ENCODE data around the gene SPARC.

The SPARC gene

GRCh38 chr5:151632524-151632923 is 54.2 kb downstream of the SPARC start:
- no peak overlapping the region for H2AFZ ChIP-seq (ENCODE audit: low read depth, low read length)
- H3K4me1 ChIP-seq (ENCODE audit: insufficient read depth, low read length), result no peaks in the 10 kb centered on the region
- no peaks in the 10 kb centered on the region for H3K36me3 ChIP-seq (ENCODE audit: insufficient read depth, low read length)
- H3K27me3 ChIP-seq (ENCODE audit: insufficient read depth, low read length), result peaks cover 14% of the 10 kb centered on the region
- no peak overlapping the region for H3K4me3 ChIP-seq (ENCODE audit: low read length)
- H3K9me3 ChIP-seq (ENCODE audit: low read length), result no peaks in the 10 kb centered on the region

GRCh38 chr5:151631941-151632340 is 54.8 kb downstream of the SPARC start:
- no peaks in the 10 kb centered on the region for H3K9me3 ChIP-seq (ENCODE audit: low read length)
- no peak overlapping the region for H3K4me3 ChIP-seq (ENCODE audit: low read length)

GRCh38 chr5:151630088-151630487 is 56.6 kb downstream of the SPARC start:
- no peaks in the 10 kb centered on the region for H3K36me3 ChIP-seq (ENCODE audit: insufficient read depth, low read length)
- H3K4me1 ChIP-seq (ENCODE audit: insufficient read depth, low read length), result no peaks in the 10 kb centered on the region
- no peaks in the 10 kb centered on the region for H3K9me3 ChIP-seq (ENCODE audit: low read length)
- no peak overlapping the region for H2AFZ ChIP-seq (ENCODE audit: low read depth, low read length)
- no peak overlapping the region for H3K4me3 ChIP-seq (ENCODE audit: low read length)
- peaks cover 5% of the 10 kb centered on the region for H3K27me3 ChIP-seq (ENCODE audit: insufficient read depth, low read length)

More at GRCh38 chr5:151631941-151632340, 54.8 kb downstream of the SPARC start:
- Histone ChIP-seq H3K4me1 (ENCODE audit: insufficient read depth, low read length) (no peaks in the 10 kb centered on the region), H3K27me3 (ENCODE audit: insufficient read depth, low read length) (peaks cover 14% of the 10 kb centered on the region), H2AFZ (ENCODE audit: low read depth, low read length) (no peak overlapping the region), H3K36me3 (ENCODE audit: insufficient read depth, low read length) (no peaks in the 10 kb centered on the region)

- no peaks in the 10 kb centered on the region for H3K9me3 ChIP-seq (ENCODE audit: low read length)
- no peaks in the 10 kb centered on the region for H3K36me3 ChIP-seq (ENCODE audit: insufficient read depth, low read length)
- H3K4me1 ChIP-seq (ENCODE audit: insufficient read depth, low read length), result no peaks in the 10 kb centered on the region
- H3K27me3 ChIP-seq (ENCODE audit: insufficient read depth, low read length), result peaks cover 4% of the 10 kb centered on the region
- H2AFZ ChIP-seq (ENCODE audit: low read depth, low read length), result no peak overlapping the region
- H3K4me3 ChIP-seq (ENCODE audit: low read length), result no peak overlapping the region
These were observed 58.4 kb downstream of the SPARC start for GRCh38 chr5:151628112-151628823.

GRCh38 chr5:151627650-151628049 is 59.1 kb downstream of the SPARC start:
- no peak overlapping the region for H3K4me3 ChIP-seq (ENCODE audit: low read length)
- H2AFZ ChIP-seq (ENCODE audit: low read depth, low read length), result no peak overlapping the region
- H3K36me3 ChIP-seq (ENCODE audit: insufficient read depth, low read length), result no peaks in the 10 kb centered on the region
- peaks cover under 1% of the 10 kb centered on the region for H3K27me3 ChIP-seq (ENCODE audit: insufficient read depth, low read length)
- H3K4me1 ChIP-seq (ENCODE audit: insufficient read depth, low read length), result no peaks in the 10 kb centered on the region
- H3K9me3 ChIP-seq (ENCODE audit: low read length), result no peaks in the 10 kb centered on the region

GRCh38 chr5:151625285-151625684 is 61.4 kb downstream of the SPARC start:
- Histone ChIP-seq H3K4me3 (ENCODE audit: low read length) (no peak overlapping the region), H2AFZ (ENCODE audit: low read depth, low read length) (no peak overlapping the region), H3K36me3 (ENCODE audit: insufficient read depth, low read length) (no peaks in the 10 kb centered on the region), H3K9me3 (ENCODE audit: low read length) (no peaks in the 10 kb centered on the region), H3K4me1 (ENCODE audit: insufficient read depth, low read length) (no peaks in the 10 kb centered on the region), H3K27me3 (ENCODE audit: insufficient read depth, low read length) (peaks cover 6% of the 10 kb centered on the region)

- H3K27me3 ChIP-seq (ENCODE audit: insufficient read depth, low read length), result peaks cover 6% of the 10 kb centered on the region
- no peaks in the 10 kb centered on the region for H3K9me3 ChIP-seq (ENCODE audit: low read length)
- no peak overlapping the region for H3K4me3 ChIP-seq (ENCODE audit: low read length)
- H3K4me1 ChIP-seq (ENCODE audit: insufficient read depth, low read length), result peaks cover 4% of the 10 kb centered on the region
- H3K36me3 ChIP-seq (ENCODE audit: insufficient read depth, low read length), result no peaks in the 10 kb centered on the region
- no peak overlapping the region for H2AFZ ChIP-seq (ENCODE audit: low read depth, low read length)
These were observed 62.2 kb downstream of the SPARC start for GRCh38 chr5:151624476-151624875.

GRCh38 chr5:151622367-151623088 is 64.2 kb downstream of the SPARC start:
- H2AFZ ChIP-seq (ENCODE audit: low read depth, low read length), result no peak overlapping the region
- H3K9me3 ChIP-seq (ENCODE audit: low read length), result no peaks in the 10 kb centered on the region
- H3K27me3 ChIP-seq (ENCODE audit: insufficient read depth, low read length), result peaks cover 6% of the 10 kb centered on the region
- H3K4me3 ChIP-seq (ENCODE audit: low read length), result no peak overlapping the region
- H3K36me3 ChIP-seq (ENCODE audit: insufficient read depth, low read length), result no peaks in the 10 kb centered on the region
- H3K4me1 ChIP-seq (ENCODE audit: insufficient read depth, low read length), result peaks cover 6% of the 10 kb centered on the region

- H3K4me1 ChIP-seq (ENCODE audit: insufficient read depth, low read length), result peaks cover 6% of the 10 kb centered on the region
These were observed 66.3 kb downstream of the SPARC start for GRCh38 chr5:151620461-151620840.

GRCh38 chr5:151619812-151620460 is 66.8 kb downstream of the SPARC start:
- no peak overlapping the region for H3K4me3 ChIP-seq (ENCODE audit: low read length)

More at GRCh38 chr5:151620461-151620840, 66.3 kb downstream of the SPARC start:
- Histone ChIP-seq H3K36me3 (ENCODE audit: insufficient read depth, low read length) (no peaks in the 10 kb centered on the region), H3K27me3 (ENCODE audit: insufficient read depth, low read length) (peaks cover 6% of the 10 kb centered on the region), H2AFZ (ENCODE audit: low read depth, low read length) (no peak overlapping the region), H3K4me3 (ENCODE audit: low read length) (no peak overlapping the region), H3K9me3 (ENCODE audit: low read length) (no peaks in the 10 kb centered on the region)

GRCh38 chr5:151618907-151619306 is 67.8 kb downstream of the SPARC start:
- H3K9me3 ChIP-seq (ENCODE audit: low read length), result no peaks in the 10 kb centered on the region
- H3K4me3 ChIP-seq (ENCODE audit: low read length), result no peak overlapping the region
- peaks cover 6% of the 10 kb centered on the region for H3K4me1 ChIP-seq (ENCODE audit: insufficient read depth, low read length)
- no peak overlapping the region for H2AFZ ChIP-seq (ENCODE audit: low read depth, low read length)
- H3K36me3 ChIP-seq (ENCODE audit: insufficient read depth, low read length), result no peaks in the 10 kb centered on the region
- peaks cover 9% of the 10 kb centered on the region for H3K27me3 ChIP-seq (ENCODE audit: insufficient read depth, low read length)

More at GRCh38 chr5:151619812-151620460, 66.8 kb downstream of the SPARC start:
- H3K9me3 ChIP-seq (ENCODE audit: low read length), result no peaks in the 10 kb centered on the region
- H3K4me1 ChIP-seq (ENCODE audit: insufficient read depth, low read length), result peaks cover 6% of the 10 kb centered on the region
- peaks cover 6% of the 10 kb centered on the region for H3K27me3 ChIP-seq (ENCODE audit: insufficient read depth, low read length)
- H3K36me3 ChIP-seq (ENCODE audit: insufficient read depth, low read length), result no peaks in the 10 kb centered on the region
- H2AFZ ChIP-seq (ENCODE audit: low read depth, low read length), result no peak overlapping the region

- no peak overlapping the region for H2AFZ ChIP-seq (ENCODE audit: low read depth, low read length)
- no peaks in the 10 kb centered on the region for H3K9me3 ChIP-seq (ENCODE audit: low read length)
- peaks cover 9% of the 10 kb centered on the region for H3K27me3 ChIP-seq (ENCODE audit: insufficient read depth, low read length)
- no peaks in the 10 kb centered on the region for H3K36me3 ChIP-seq (ENCODE audit: insufficient read depth, low read length)
- peaks cover 6% of the 10 kb centered on the region for H3K4me1 ChIP-seq (ENCODE audit: insufficient read depth, low read length)
- H3K4me3 ChIP-seq (ENCODE audit: low read length), result no peak overlapping the region
These were observed 68.6 kb downstream of the SPARC start for GRCh38 chr5:151617841-151618710.
